SH-SY5Y (cell line): ENCODE results near the gene TAF4.

Experiments
- GATA2 ChIP-seq: IDR thresholded peaks from 2 replicates; pipeline ENCODE4 v1.6.1; 2011; ENCODE audit warnings: mild to moderate bottlenecking, low read depth, low read length
- GATA3 ChIP-seq: IDR thresholded peaks from 2 replicates; pipeline ENCODE4 v1.6.1; 2011; ENCODE audit warnings: low read depth, mild to moderate bottlenecking, low read length, moderate library complexity

DNA sequence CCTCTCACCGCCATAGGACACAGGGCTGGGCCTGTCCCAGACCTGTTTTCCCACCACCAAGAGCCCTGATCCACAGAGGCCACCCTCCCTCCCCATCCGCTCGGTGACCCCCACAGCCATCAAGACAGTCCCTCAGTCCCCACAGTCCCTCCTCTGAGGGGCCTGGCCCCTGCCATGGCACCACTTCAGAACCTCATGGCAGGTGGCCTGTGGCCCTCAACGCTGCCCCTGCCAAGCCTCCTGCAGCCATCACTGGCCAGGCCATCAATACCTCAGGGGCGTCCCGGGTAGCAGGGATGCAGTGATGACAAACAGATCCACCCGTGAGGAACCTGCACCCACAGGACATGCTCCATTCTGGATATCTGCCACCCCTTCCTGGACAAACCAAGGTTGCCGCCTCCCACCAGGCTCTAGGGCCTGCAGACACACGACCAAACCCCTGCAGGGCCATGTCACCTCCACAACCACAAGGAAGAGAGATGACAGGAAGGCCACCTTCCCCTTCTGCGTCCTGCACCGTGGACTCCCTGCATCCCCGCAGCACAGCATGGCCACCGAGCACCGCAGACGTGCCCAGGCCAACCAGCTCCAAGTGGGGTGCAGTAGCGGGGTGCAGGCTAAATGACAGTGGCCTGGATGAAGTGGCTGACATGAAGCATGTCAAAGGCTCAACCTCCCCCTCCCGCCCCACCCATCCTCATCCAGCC is 14.0 kb downstream of the TAF4 start:
- TF ChIP-seq GATA2 (no peak), GATA3 (no peak)
